OCI-LY7 (cell line): ENCODE data around the gene ZDHHC14. TPM values are rescaled to one million over a fixed set of nuclear protein-coding genes. Genes with fewer than 3 reads are reported as not detected.
A peak's percentile ranks its signal among the peaks of the same experiment; 100 is the strongest.

Source experiments
- BruUV-seq: library from RNA; stranded (reverse); fragments of 400-500 nt; replicated peaks from 2 replicates; lab custom pipeline; 2021; lab: Mats Ljungman, UMichigan
- CTCF ChIA-PET: fragments of 300-600 bp; sonication (Branson Sonifier 250); formaldehyde crosslinking; loops from one replicate; lab custom pipeline; 2022; ENCODE audit warnings: antibody characterized with exemption; ENCODE audit not compliant: unreplicated experiment; lab: Charles Lee
- POLR2A ChIA-PET: fragments of 300-600 bp; sonication (Branson Sonifier 250); formaldehyde crosslinking; loops from one replicate; lab custom pipeline; 2022; ENCODE audit warnings: antibody characterized with exemption; lab: Charles Lee
- DNase-seq: peaks from one replicate; pipeline ENCODE4 v3.0.0-alpha.2; 2015; ENCODE audit warnings: low spot score
- H2AFZ ChIP-seq: fragments of 200-600 bp; sonication (generic), shearing (Covaris generic); 2 replicates; pipeline ENCODE4 v1.6.1; 2014; ENCODE audit warnings: mild to moderate bottlenecking, antibody characterized with exemption, low read length, moderate library complexity
- H3K27ac ChIP-seq: fragments of 200-600 bp; sonication (generic); 2 replicates; pipeline ENCODE4 v1.5.1; 2014; ENCODE audit warnings: mixed run types, low read depth, mild to moderate bottlenecking, moderate library complexity, low read length, inconsistent platforms; ENCODE audit not compliant: poor library complexity, severe bottlenecking
- H3K36me3 ChIP-seq: fragments of 200-600 bp; sonication (generic); 2 replicates; pipeline ENCODE4 v1.6.1; 2014; ENCODE audit warnings: mild to moderate bottlenecking, antibody characterized with exemption, low read length, moderate library complexity, mixed read lengths; ENCODE audit not compliant: insufficient read depth
- H3K4me1 ChIP-seq: fragments of 200-600 bp; sonication (generic); 2 replicates; pipeline ENCODE4 v1.5.1; 2014; ENCODE audit warnings: mild to moderate bottlenecking, low read length; ENCODE audit not compliant: insufficient read depth, poor library complexity, severe bottlenecking
- H3K4me2 ChIP-seq: fragments of 200-600 bp; sonication (generic); 2 replicates; pipeline ENCODE4 v1.6.1; 2014; ENCODE audit warnings: mild to moderate bottlenecking, low read length
- H3K4me3 ChIP-seq: fragments of 200-600 bp; sonication (generic); 2 replicates; pipeline ENCODE4 v1.5.1; 2014; ENCODE audit warnings: mild to moderate bottlenecking, low read depth, low read length; ENCODE audit not compliant: poor library complexity, severe bottlenecking
- H3K79me2 ChIP-seq: fragments of 200-600 bp; sonication (generic); 2 replicates; pipeline ENCODE4 v1.6.1; 2016; ENCODE audit warnings: low read depth, mild to moderate bottlenecking, low read length, moderate library complexity, mixed read lengths; ENCODE audit not compliant: insufficient read depth
- H3K9me2 ChIP-seq: fragments of 200-600 bp; sonication (generic); 2 replicates; pipeline ENCODE4 v1.6.1; 2016; ENCODE audit warnings: mild to moderate bottlenecking, low read length, mixed read lengths; ENCODE audit not compliant: insufficient read depth
- H3K9me3 ChIP-seq: fragments of 200-600 bp; sonication (generic); 2 replicates; pipeline ENCODE4 v1.6.1; 2014; ENCODE audit warnings: mild to moderate bottlenecking, mixed run types, low read length, mixed read lengths
- H4K20me1 ChIP-seq: fragments of 200-600 bp; sonication (generic); 2 replicates; pipeline ENCODE4 v1.6.1; 2014; ENCODE audit warnings: mild to moderate bottlenecking, antibody characterized with exemption, low read length, moderate library complexity, mixed read lengths; ENCODE audit not compliant: insufficient read depth
- CTCF ChIP-seq: fragments of 200-600 bp; sonication (generic); conservative IDR thresholded peaks from 2 replicates; pipeline ENCODE4 v1.5.1; 2014; ENCODE audit warnings: mild to moderate bottlenecking, antibody characterized with exemption, low read length, moderate library complexity, mixed read lengths
- EZH2phosphoT487 ChIP-seq: fragments of 200-600 bp; sonication (generic); IDR thresholded peaks from 2 replicates; pipeline ENCODE4 v1.6.1; 2018; ENCODE audit warnings: low read depth, borderline replicate concordance, mild to moderate bottlenecking, mixed run types, antibody characterized with exemption, low read length, moderate library complexity, mixed read lengths
- intact Hi-C: fragments of 100-400 bp; cut with micrococcal nuclease; formaldehyde crosslinking; loops from one replicate; pipeline ENCODE4 v1.10.0; 2022; ENCODE audit not compliant: unreplicated experiment
- total RNA-seq, 2 experiments: library from RNA; depleted of rRNA in 1 of 2; stranded (reverse); fragments of >200 nt in 1 of 2; shearing (Covaris generic) in 1 of 2; gene quantifications; 2 replicates each; pipeline ENCODE4 v1.2.3, GENCODE V29; 2014 to 2022

The ZDHHC14 gene
- total RNA-seq, 2 experiments from 2014 or later, result 0.69 to 3.0 TPM

- POLR2A ChIA-PET, result interaction anchor here (0.8 to 3.0 kb wide), 5 partner anchors 11 to 24 kb away, joined by 3 to 27 read pairs (median 4); no protein-coding TSS in a partner anchor
- peak overlapping the region; percentile 70 for H3K4me2 ChIP-seq
These were observed 175.9 kb downstream of the ZDHHC14 start for GRCh38 chr6:157556671-157557430.

GRCh38 chr6:157557559-157557958, 176.6 kb downstream of the ZDHHC14 start:
- intact Hi-C loops, result loop anchor here (5.0 to 10.0 kb wide), 2 partner anchors 175 to 193 kb away; partner anchors contain the start of gene ZDHHC14
- no peak for TF ChIP-seq CTCF
- no peak for TF ChIP-seq EZH2phosphoT487
- Histone ChIP-seq H3K4me2 (peak overlapping the region; percentile 70), H3K36me3 (no peaks in the 10 kb centered on the region), H2AFZ (peak overlapping the region; percentile 58; the same call in 1 of the 2 replicates), H3K9me3 (no peaks in the 10 kb centered on the region), H4K20me1 (no peaks in the 10 kb centered on the region), H3K4me1 (peaks cover 66% of the 10 kb centered on the region), H3K4me3 (peak overlapping the region; percentile 50), H3K79me2 (no peaks in the 10 kb centered on the region), H3K27ac (peak overlapping the region; percentile 79), H3K9me2 (no peaks in the 10 kb centered on the region)
- CTCF ChIA-PET, result no interaction called here
- POLR2A ChIA-PET, result interaction anchor here (1.1 kb wide), 1 partner anchor 13 kb away, joined by 13 read pairs; no protein-coding TSS in a partner anchor
- DNase-seq, result peak; percentile 77
- BruUV-seq, result no TSS peak

More at GRCh38 chr6:157556671-157557430, 175.9 kb downstream of the ZDHHC14 start:
- peak overlapping the region; percentile 58; the same call in 1 of the 2 replicates for H2AFZ ChIP-seq
- H3K9me3 ChIP-seq, result no peaks in the 10 kb centered on the region
- peak; percentile 75 for DNase-seq
- H3K36me3 ChIP-seq, result no peaks in the 10 kb centered on the region
- no peaks in the 10 kb centered on the region for H3K79me2 ChIP-seq
- no peaks in the 10 kb centered on the region for H4K20me1 ChIP-seq
- peak overlapping the region; percentile 79 for H3K27ac ChIP-seq
- peaks cover 59% of the 10 kb centered on the region for H3K4me1 ChIP-seq
- intact Hi-C loops, result loop anchor here (5.0 to 10.0 kb wide), 2 partner anchors 175 to 192 kb away; partner anchors contain the start of gene ZDHHC14
- peak overlapping the region; percentile 50 for H3K4me3 ChIP-seq
- BruUV-seq, result no TSS peak
- CTCF ChIA-PET, result interaction anchor here (1.1 kb wide), 1 partner anchor 9 kb away, joined by 3 read pairs; no protein-coding TSS in a partner anchor
- TF ChIP-seq EZH2phosphoT487, result no peak
- no peaks in the 10 kb centered on the region for H3K9me2 ChIP-seq

- Histone ChIP-seq H3K36me3 (no peaks in the 10 kb centered on the region), H3K9me3 (no peaks in the 10 kb centered on the region), H3K4me2 (peak overlapping the region; percentile 70), H3K27ac (peak overlapping the region; percentile 79), H3K4me1 (peaks cover 71% of the 10 kb centered on the region), H2AFZ (no peak overlapping the region), H4K20me1 (no peaks in the 10 kb centered on the region), H3K9me2 (no peaks in the 10 kb centered on the region), H3K79me2 (no peaks in the 10 kb centered on the region), H3K4me3 (peak overlapping the region; percentile 50)
- intact Hi-C loops, result loop anchor here (5.0 to 10.0 kb wide), 2 partner anchors 176 to 193 kb away; partner anchors contain the start of gene ZDHHC14
- POLR2A ChIA-PET, result interaction anchor here (1.0 to 2.2 kb wide), 3 partner anchors 12 to 205 kb away, joined by 3 to 24 read pairs (median 13); no protein-coding TSS in a partner anchor
- CTCF ChIA-PET, result no interaction called here
- peak; percentile 27 for DNase-seq
- TF ChIP-seq EZH2phosphoT487 (no peak), CTCF (no peak)
- no TSS peak for BruUV-seq
These were observed 177.1 kb downstream of the ZDHHC14 start for GRCh38 chr6:157558049-157558448.
